CD4-positive, alpha-beta T cell treated with Interleukin-1 beta for 1 hour (primary cell): ENCODE results near the gene CADM1.

Experiments used
- DNase-seq, 2 donors: peaks; one replicate each; pipeline ENCODE4 v3.0.0-alpha.2; 2020 to 2022

The CADM1 gene

GRCh38 chr11:115393950-115394349 is 110.3 kb downstream of the CADM1 start:
- DNase-seq = no peak

- no peak for DNase-seq
These were observed 112.6 kb downstream of the CADM1 start for GRCh38 chr11:115391598-115391997.

- DNase-seq = no peak
These were observed 113.1 kb downstream of the CADM1 start for GRCh38 chr11:115391160-115391559.

GRCh38 chr11:115390441-115390840 is 113.8 kb downstream of the CADM1 start:
- no peak for DNase-seq

DNA sequence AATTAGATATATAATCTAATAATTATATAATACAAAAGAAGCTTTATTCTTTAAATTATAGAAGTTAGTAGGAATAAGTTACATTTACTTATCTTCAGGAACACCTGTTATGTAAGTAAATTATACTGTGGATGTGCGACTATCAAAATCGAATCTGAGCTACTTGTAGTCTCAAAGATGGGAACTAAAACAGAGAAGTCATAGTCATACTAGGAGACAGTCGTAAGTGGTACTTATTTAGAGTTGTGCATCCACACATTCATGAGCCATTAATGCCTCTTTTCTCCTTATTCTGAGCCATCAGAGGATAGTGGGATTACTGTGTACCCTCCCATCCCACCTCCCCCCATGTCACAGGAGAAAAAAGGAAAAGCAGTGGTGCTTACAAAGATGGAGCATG is 114.4 kb downstream of the CADM1 start:
- DNase-seq = no peak

DNA sequence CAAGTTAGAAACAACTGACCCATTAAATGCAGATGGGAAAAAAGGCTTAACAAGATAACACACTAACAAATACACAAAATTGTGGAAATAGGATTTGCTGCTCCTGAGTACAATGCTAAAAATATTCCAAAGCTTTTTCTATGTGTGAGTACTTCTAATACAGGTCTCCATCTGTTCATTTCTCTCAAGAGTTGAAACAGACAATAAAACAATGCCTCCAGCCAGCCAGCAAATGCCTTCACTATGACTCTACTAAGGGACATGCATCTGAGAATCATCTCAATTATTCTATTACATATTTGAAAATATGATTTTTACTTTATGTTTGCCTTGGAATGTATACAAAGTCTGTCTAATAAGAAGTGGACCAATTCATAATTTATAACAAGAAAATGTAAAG is 119.0 kb downstream of the CADM1 start:
- no peak for DNase-seq

DNA sequence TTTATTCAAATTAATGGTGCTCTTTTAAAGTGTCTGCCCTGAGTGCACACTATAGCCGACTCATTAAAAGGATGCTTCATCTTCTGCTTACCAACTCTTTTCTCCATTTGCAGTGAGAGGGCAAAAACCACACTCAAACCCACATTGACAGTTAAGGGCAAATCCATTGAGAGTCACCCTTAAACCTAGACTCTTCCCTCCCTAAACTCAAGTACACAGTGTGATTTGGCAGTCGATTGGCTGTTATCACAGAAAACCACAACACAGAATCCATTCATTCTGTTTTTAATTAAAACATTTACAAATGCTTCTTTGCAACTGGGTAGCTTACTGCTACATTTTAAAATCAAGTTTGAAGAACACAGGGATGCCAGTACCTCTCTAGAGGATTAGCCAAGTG is 120.0 kb downstream of the CADM1 start:
- no peak for DNase-seq

GRCh38 chr11:115383431-115383830 is 120.8 kb downstream of the CADM1 start:
- no peak for DNase-seq

GRCh38 chr11:115379528-115379927 is 124.7 kb downstream of the CADM1 start:
- no peak for DNase-seq

- DNase-seq = no peak
These were observed 125.7 kb downstream of the CADM1 start for GRCh38 chr11:115378557-115378956.

GRCh38 chr11:115377882-115378296 is 126.3 kb downstream of the CADM1 start:
- DNase-seq = no peak

DNA sequence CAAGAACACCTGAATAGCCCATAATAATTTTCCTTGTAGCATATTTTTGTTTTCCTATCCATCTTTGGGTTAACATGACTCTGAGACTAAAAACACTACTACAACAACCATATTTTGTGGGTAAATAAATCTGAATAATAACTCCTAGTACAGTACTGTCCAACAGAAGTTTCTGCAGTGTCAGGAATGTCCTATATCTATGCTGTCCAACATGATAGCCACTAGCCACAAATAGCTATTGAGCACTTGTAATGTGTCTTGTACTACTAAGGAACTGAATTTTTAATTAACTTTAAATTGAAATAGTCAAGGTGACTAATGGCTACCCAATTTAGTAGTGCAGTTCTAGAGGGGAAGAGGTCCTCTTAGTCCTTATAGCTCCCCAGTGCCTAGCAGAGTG is 135.6 kb downstream of the CADM1 start:
- DNase-seq = no peak

DNA sequence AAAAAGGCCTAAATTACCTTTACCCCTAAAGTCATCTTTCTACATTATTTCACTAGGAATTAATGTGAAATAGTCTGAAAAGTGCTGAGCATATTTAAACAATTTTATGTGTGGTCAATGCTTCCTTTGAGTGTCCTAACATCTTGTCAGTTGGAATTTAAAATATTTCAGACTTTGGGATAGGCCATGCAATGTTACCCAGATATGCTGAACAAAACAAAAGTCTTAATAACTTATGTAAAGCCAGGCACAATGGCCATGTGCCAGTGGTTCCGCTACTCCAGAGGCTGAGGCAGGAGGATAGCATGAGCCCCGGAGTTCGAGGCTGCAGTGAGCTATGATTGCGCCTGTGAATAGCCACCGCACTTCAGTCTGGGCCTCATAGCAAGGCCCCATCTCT is 137.4 kb downstream of the CADM1 start:
- no peak for DNase-seq

DNA sequence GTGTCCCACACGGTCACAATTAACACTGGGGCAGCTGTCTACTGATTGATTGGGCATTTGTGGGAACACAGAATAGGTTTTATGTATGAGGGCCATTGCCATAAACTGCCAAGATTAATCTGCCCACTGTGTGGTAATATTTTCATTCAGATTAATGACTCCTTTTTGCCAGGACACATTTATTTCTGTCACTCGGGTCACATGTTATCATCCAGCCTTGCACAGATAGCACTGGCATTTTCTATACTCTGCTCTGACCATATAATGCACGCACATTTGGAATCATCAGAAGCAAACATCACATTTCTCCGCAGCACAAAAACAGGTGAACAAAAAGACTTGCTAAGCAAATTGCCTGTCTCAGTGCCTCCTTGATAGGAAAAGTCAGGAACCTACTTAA is 138.3 kb downstream of the CADM1 start:
- DNase-seq = no peak

DNA sequence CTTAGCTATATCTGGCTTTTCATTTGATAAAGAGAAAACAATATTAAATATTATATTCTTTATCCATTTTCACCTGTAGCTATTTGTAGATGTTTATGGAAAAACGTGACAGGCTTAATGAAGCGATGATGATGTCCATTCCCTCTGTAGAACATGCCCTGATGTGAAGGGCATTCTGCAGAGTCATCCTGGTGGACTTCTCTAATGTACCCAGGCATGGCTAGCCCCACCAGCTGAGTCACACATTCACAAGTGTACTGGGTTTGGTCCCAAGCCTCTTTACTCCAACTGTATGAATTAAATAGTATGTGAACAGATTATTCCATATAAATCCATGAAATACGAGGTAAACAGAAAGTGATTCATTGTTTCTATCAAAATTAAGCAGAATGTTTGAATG is 139.3 kb downstream of the CADM1 start:
- DNase-seq = no peak

DNA sequence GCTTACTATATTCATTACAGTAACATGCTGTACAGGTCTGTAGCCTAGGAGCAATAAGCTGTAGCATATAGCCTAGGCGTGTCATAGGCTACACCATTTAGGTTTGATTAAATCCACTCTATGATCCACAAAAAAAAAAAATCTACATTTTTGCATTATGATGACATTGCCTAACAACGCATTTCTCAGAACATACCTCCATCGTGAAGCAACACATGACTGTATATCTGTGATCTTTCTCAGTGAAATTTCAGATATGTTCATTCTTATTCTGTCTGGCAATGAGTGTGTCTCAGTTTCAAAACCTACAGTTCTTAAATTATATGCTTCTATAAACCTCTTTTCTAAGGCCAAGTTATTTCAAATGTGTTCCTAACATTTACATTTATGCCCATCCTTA is 140.3 kb downstream of the CADM1 start:
- no peak for DNase-seq

DNA sequence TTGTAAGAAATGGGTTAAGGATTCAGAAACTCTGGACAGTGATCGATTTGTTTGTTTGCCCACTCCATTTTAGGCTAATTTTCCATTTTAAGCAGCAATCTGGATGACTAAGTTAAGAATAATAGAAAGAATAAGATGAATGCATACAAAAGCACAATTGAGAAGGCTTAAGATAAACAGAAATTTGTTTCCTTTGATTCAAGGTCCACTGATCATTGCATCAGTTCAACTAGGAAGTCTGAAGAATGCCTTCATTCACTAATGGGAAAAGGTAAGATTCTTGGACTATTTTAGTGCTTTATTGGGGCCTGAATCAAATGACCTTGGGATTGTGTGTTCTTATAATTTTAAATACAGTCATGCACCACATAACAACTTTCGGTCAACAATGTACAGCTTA is 140.8 kb downstream of the CADM1 start:
- no peak for DNase-seq

- no peak for DNase-seq
These were observed 141.2 kb downstream of the CADM1 start for GRCh38 chr11:115362997-115363396.

GRCh38 chr11:115361025-115361424 is 143.2 kb downstream of the CADM1 start:
- DNase-seq = no peak

GRCh38 chr11:115360186-115360824 is 143.9 kb downstream of the CADM1 start:
- DNase-seq = no peak

DNA sequence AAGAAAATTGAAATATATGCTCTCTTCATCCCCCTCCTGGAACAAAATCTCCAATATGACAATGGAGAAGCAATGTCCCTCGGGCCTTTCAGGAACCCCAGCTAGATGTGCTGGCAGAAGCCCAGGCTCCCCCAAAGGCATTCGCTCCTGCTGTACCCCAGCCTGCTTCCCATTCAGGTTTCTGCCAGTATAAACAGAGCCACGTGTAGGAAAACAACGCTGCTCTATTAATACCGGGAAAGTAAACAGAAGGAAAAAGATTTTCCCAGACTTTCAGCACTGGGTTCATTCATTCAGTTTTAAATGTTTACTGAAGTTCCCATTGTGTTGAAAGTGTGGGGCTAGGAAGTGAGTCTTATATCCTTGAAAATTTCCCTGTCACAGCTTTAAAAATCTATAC is 147.1 kb downstream of the CADM1 start:
- no peak for DNase-seq

DNA sequence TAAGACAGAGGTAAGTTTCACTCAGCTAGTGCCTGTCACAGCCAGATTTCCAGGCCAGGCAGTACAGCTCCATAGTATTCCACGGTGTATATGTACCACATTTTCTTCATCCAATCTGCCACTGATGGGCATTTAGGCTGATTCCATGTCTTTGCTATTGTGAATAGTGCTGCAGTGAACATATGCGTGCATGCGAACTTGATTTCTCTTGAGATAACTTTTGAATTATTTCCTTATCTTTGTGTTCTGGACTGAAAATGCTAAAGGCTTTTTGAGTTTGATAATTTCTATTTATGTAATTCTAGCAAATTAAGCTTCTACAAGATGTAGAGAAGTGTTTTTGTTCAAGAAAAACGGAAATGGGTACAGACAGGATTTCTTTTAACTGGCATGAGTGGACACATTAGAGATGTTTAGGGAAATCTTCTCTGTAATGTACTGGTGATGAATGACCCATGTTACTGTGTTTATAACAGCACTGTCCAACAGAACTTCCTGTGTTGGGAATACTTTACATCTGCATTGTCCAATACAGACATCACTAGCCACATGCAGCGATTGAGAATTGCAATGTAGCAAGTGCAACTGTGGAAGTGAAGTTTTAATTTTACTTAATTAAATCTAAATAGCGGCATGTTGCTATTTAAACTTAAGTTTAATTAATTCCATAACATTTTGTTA is 151.3 kb downstream of the CADM1 start:
- no peak for DNase-seq

DNA sequence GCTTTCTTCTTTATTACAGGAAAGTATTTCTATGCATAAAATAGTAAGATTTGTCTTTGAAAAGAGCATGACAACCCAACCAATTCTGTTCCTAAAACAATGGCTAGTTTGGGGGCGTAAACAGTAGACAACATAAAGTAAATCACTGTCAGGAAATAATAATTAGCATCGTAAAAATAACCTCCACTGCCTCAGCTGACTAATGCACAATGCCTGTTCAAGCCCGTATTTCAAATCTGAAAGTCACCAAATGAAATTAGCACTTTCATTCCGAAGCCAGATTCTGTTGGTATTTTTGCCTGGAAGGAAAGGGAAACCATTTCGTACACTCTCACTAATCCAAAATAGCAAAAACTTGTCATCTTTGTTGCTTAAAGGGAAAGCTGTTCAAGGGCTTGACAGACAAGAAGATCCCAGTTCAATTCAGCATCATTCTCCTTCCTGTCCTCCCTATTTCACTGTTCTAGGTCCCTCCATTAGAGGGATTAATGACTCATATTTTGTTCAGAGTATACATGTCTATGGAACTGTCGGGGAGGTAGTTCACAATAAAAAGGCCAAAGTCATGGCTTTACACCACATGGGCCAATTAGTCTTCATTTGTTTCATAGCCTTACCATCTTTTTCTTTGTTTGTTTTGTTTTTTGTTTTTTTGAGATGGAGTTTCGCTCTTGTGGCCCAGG is 154.7 kb downstream of the CADM1 start:
- DNase-seq = no peak

- no peak for DNase-seq
These were observed 155.8 kb downstream of the CADM1 start for GRCh38 chr11:115348416-115348815.
